Renal cortical epithelial cell (primary cell): ENCODE results near the gene FKBP9. TPM values are rescaled to one million over a fixed set of nuclear protein-coding genes. Genes with fewer than 3 reads are reported as not detected.
A peak's percentile ranks its signal among the peaks of the same experiment; 100 is the strongest.
"Not testable (repeated sequence)": the region's sequence is repeated elsewhere in the genome, so short reads cannot be mapped to it uniquely, and the experiment has no call there.

Experiments used
- DNase-seq: peaks from one replicate; pipeline ENCODE4 v3.0.0-alpha.2; 2011; ENCODE audit warnings: low read depth
- total RNA-seq: library from RNA; depleted of rRNA; stranded (reverse); fragments of >200 nt; gene quantifications from 2 replicates; pipeline ENCODE4 v1.2.3, GENCODE V29; 2014

Gene FKBP9
- total RNA-seq, 1 donor from 2014 or later = 143 TPM

DNA sequence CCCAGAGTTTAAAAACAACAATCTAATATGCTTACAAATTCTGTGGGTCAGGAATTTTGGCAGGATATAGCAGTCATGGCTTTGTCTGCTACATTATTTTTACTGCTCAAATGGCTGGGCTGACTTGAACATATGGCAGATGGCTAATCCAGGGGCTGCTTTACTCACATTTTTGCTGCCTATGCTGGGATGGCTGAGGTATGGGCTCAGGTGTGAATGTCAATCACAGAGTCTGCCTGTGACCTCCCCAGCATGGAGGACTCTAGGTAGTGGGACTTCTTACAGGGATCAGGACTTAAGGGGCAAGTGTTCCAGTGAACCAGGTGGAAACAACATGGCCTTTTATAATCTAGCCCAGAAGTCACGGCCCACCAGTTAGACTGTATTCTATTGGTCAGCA is 4.4 kb upstream of the FKBP9 start:
- DNase-seq = no peak

- DNase-seq = peak; percentile 13
Observed at GRCh38 chr7:32958046-32959025, 1.1 kb downstream of the FKBP9 start.

DNA sequence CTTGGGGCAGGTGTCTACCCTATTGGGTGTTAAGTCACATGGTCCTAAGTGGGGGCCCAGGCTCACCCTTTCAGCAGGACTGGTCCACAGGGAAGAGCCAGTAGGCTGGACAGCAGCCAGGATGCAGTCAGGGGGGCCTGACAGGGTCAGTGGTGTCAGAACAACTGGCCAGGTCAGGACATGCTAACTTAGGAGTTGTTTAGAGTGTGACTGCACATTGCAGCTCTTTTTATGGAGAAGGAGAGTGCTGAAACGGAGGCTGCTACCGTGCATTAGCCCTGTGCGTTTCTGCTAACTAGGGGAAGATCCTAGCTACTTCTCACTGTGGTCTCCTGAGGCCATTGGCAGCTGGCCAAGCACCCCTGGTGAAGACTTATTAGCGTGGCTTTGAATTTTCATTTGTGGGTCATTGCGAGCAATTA is 6.7 kb downstream of the FKBP9 start:
- DNase-seq = not testable (repeated sequence)

GRCh38 chr7:32964461-32965159 is 7.4 kb downstream of the FKBP9 start:
- DNase-seq = not testable (repeated sequence)

GRCh38 chr7:32966489-32967267 is 9.4 kb downstream of the FKBP9 start:
- not testable (repeated sequence) for DNase-seq

- DNase-seq = not testable (repeated sequence)
Observed at GRCh38 chr7:32967268-32967582, 10.0 kb downstream of the FKBP9 start.

DNA sequence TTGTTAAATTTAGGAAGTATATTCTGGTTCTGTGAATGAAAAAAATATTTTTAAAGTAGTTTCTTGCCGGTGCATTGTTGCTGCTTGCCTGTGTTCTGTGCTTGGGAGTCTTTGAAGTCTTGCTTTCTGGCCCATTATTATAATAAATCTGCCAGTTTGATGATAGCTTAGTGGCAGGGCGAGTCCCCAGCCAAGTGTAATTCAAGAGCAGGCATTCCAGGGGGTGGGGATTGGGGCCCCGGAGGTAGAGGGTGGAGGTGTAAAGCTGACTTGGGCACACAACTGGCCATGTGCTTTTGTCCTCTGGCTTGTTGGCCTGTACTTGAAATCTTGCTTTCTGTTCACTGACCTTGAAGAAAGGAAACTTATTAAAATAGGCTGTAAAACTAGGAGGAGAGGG is 14.7 kb downstream of the FKBP9 start:
- not testable (repeated sequence) for DNase-seq

DNA sequence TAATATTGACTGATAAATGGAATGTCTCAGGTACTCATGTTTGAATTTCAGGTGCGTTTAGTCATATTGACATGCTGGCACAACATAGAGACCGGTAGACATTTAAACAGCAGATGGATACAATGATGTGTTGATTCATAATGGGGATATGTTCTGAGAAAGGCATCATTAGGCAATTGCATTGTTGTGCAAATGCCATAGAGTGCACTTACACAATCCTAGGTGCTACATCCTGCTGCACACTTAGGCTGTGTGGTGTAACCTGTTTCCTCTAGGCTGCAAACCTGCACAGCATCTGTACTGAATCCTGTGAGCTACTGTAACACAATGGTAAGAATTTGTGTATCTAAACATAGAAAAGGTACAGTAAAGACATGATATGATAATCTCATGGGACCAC is 19.9 kb downstream of the FKBP9 start:
- DNase-seq = not testable (repeated sequence)

- DNase-seq = peak; percentile 19
Observed at GRCh38 chr7:32979246-32979645, 22.0 kb downstream of the FKBP9 start.

DNA sequence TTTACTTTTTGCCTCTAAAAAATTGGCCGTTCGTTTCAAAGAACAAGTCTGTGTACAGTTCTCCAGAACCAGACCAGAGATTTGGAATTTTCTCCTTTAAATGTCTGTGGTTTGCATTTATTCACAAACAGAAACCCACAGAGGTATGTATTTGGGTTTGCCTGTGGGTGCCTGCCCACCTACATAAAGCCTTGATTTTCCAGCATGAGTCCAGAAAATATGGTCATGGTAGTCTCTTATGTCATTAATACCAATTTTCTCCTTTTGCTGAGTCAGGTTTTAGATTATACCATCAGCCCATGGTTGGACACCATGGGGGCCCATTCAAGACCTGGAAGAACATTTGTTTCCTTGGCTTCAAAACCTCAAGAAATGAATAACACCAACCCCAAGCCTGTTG is 22.7 kb downstream of the FKBP9 start:
- not testable (repeated sequence) for DNase-seq

- DNase-seq = not testable (repeated sequence)
Observed at GRCh38 chr7:32988148-32988547, 30.9 kb downstream of the FKBP9 start.

DNA sequence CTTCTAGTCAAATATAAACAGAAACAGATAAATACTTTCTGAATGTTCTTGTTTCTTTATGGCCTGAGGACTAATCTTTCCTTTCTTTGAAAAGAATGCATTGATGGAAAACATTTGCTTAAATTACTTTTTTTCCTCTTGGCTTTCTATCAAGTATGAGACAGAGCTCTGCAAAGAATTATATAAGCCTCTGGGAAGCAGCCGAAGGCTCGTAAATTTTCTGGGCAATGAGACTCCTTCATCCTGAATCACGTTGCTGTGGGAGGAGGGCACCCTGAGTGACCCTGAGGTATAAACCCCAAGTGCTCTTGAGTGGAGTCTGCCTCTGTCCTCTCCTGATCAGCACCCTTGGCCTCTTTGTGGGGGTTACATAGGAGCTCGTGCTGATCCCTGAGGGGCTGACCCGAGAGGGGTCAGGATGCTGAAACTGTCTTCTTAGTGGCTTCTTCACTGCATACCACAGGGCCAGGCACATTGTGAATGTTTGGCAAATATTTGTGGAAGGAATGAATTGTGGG is 33.9 kb downstream of the FKBP9 start:
- DNase-seq = peak; percentile 5

DNA sequence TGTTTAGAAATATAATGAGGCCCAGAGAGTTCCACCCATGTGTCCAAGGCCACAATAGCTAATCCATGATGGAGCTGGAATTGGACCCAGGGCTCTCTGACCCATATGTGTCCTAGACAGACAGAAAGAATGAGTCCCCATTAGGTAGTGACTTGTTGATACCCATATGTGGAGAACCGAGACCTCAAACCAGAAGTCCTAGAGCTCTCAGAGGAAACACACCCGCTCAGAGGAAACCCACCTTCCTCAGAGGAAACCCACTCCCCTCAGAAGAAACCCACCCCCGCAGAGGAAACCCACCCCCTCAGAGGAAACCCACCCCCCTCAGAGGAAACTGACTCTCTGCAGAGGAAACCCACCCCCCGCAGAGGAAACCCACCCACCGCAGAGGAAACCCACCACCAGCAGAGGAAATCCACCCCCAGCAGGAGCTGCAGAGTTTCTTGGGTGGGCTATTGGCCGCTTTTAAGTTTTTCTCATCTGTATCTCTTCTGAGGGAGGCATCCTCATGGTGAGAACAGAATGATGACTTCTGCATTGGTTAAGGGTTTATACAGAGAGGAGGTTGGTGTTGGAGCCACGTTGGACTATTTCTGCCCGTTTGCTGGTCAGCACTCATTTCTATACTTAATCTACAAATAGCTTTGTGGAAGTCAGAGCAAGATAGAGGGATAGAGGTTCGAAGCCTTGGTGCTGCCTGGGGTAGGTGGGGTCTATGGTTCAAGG is 34.9 kb downstream of the FKBP9 start:
- DNase-seq = not testable (repeated sequence)

DNA sequence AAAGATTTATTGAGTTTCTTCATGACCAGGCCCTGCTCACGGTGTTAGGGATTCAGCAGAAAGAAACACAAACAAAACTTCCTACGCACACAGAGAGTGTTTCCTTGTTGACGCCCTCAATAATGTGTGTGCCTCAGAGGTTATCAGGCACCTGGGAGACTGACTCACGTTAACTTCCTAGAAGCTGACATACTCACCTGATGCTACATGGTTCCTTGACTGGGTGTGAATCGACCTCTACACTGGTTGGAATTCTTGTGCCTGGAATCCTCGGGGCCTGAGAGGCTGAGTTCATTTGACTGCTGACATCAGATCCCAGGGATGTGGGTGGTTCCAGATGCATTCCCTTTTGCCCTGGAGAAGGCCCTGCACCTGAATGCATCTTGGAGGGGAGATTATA is 35.5 kb downstream of the FKBP9 start:
- DNase-seq = peak; percentile 16

DNA sequence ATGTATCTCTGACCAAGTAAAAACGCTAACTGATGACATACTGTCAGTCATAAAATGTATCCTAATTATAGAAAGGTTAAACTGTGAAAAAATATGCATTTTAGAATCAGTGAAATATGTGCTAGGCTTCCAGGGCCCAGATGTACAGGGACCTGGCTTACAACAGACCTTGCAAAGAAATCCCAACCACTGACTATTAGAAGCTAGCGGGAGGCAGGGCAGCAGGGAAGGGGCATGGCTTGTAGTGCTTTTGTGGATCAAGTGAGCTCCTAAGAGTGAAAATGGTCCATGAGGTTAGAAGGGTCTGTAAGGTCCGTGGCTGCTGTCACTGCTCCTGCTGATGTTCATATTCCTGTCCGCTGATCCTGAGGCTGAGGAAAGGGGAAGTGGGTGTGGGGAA is 40.7 kb downstream of the FKBP9 start:
- not testable (repeated sequence) for DNase-seq

DNA sequence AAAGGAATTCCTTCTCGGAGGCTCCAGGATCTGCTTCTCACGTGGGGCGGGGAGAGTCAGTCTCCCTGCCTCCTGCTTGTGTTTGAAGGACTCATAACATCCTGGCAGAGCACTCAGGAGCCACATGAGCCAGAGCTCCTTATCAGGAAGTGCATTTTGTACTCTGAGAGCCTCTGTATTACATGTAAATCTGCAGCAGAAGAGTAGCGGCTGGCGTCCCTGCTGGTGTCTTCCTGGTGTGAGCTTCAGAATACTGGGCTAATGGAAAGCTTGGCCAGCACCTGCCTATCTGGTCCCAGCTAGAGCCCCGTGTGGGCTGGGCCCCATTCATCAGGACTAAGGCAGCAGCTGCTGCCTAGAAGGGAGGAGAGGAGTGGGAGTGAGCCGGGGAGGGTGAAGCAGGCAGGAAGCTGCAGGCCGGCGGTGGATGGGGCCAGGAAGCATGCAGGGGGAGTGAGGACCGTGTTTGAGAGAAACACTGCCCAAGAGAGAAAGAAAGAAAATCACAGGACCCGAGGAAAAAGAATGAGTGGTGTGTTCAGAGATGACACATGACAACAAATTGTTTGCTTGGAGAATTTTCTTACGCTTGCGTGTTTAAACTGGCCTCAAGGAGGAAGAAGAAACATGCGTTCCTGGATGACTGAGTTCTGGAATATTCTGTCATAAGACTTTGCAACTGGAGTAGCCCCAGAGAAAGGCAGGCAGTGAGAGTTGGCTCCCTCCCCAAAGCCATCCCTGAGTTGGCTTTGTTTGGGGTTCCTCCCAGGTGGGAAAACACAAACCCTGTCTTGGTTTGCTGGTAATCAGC is 41.3 kb downstream of the FKBP9 start:
- DNase-seq = peak; percentile 37

GRCh38 chr7:32999380-32999779 is 42.1 kb downstream of the FKBP9 start:
- not testable (repeated sequence) for DNase-seq

GRCh38 chr7:33003111-33003510 is 45.9 kb downstream of the FKBP9 start:
- not testable (repeated sequence) for DNase-seq

DNA sequence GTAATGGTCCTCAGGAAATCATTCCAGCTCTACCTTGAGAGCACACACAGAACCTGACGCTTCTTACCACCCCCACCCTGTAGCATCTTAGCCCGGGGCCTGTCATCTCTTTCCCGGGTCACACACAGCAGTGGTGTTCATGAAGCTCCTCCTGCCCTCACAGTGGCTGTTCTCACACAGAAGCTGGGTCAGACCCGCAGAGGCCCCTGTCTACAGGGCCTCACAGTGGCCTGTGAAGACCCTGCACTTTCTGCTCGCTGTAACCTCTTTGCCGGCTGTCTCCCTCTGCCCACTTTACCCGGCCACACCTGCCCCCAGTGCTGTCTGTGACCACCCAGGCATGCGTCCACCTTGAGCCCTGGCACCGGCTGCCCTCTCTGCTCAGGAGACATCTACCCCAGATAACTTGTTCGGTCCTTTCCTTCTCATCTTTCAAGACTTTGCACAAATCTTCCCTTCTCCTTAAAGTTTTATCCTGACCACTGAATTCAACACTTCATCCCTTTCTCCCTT is 46.9 kb downstream of the FKBP9 start:
- DNase-seq = not testable (repeated sequence)

GRCh38 chr7:33005193-33005592 is 48.0 kb downstream of the FKBP9 start:
- not testable (repeated sequence) for DNase-seq
